NCI-H2171 treated with DMSO at 0.1 percent for 48 hours (cell line): ENCODE results near the gene INTS7.

Source experiments
- DNase-seq: peaks from one replicate; lab custom pipeline; 2025; lab: John Stamatoyannopoulos, UW

INTS7 gene

GRCh38 chr1:211909395-211909794, 126.0 kb downstream of the INTS7 start:
- DNase-seq = no peak

- no peak for DNase-seq
Observed at GRCh38 chr1:211908951-211909350, 126.4 kb downstream of the INTS7 start.

DNA sequence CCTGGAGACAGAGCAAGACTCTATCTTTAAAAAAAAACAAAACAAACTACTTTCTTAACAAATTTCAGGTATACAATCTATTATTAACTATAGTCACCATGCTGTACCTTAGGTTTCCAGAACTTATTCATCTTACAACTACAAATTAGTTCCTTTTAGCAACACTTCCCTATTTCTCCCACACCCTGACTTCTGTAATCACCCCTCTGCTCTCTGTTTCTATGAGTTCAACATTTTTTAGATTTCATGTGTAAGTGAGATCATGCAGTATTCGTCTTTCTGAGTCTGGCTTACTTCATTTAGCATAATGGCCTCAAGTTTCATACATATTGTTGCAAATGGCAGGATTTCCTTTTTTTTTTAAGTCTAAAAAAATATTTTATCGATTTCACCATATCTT, 126.9 kb downstream of the INTS7 start:
- DNase-seq = no peak

DNA sequence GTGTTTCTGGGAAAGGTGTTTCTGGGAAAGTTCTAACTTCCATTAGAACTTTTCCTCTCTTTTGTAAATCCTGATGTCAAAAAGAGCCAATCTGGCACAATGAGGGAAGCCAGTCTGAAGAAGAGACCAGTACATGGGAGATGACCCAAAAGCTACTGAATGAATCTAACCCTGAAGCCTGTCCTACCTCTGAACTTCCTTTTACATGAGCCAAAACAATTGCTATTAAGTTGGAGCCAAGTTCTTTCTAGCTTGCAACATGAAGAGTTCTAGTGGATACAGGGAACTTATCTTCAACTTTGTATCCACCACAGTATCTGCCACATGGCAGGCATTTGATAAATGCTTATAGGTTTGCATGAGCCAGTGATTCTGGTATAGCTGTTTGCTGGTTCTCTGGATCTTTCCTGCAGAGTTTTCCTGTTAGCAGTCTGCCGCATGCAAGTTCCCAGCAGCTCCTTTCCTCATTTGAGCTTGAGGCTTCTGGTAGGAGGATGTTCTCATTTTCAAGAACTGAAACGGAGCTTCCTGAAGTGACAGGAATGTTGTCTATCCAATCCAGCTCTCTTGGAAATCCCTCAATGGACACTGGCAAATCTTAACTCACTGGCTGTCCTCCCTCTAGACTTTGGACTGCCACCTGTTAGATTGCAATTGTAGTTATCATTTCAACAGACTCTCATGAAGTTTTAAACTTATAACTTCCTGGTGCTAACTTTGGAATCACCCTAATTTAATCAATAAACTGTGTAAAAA, 131.7 kb downstream of the INTS7 start:
- DNase-seq = no peak

DNA sequence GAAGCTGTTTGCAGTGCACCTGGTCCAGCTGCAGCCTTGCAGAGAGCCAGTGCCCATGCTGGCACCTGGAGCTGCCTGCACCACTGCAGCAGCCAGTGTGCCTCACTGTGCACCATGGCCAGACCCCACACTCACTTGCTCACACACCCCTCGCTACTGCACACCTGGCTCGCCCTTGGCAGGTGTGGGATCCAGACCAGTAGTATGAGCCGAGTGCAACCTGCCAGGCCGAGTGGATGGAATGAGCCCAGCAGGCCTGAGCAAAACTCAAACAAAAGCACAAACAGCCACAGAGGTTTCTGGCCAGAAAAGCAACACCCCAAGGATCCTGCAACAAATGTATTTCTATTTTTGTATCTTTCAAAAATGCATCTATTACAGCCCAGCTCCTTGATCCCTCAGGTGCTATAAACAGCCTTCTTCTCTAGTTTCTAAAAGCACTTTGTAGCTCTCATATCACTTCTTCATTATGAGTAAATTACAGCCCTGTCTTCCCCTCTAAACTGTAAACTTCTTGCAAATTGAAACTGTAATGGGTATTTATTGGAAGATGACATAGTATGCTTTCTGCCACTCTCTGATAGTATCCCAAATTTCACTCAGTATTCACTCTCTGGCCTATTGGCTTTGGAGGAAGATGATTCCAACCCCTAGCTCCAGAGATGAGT, 132.6 kb downstream of the INTS7 start:
- DNase-seq = no peak

DNA sequence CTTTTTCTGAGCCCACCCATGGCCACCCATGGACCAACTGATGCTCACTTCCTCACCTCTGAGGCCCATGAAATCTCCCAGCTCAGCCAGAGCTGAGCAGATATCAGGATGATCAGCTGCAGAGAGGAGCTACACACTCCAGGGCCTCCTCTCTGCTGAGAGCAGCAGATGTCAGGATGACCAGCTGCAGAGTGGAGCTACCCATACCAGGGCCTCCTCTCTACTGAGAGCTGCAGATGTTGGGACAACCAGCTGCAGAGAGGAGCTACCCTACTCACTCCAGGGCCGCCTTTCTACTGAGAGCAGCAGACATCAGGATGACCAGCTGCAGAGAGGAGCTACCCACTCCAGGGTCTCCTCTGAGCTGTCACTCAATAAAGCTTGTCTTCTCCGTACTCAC, 133.4 kb downstream of the INTS7 start:
- no peak for DNase-seq

- DNase-seq = no peak
Observed at GRCh38 chr1:211900441-211900840, 134.9 kb downstream of the INTS7 start.

DNA sequence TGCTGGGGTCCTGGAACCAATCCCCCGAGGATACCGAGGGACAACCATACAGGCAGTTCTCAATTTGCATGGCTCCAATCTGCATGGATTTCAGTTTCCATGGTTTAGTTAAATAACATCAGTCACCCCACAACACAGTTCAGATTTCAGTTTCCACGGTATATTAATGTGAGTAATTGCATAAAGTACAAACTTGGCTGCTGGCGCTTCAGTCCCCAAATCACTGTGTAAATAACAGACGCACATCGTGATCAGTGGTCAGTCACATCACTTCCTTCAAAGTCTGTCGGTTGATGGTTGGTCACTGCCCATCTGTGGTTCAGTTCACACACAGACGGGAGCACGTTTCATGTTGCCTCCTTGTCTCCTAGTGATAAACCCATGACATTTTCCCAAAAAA, 138.4 kb downstream of the INTS7 start:
- DNase-seq = peak; percentile 26

DNA sequence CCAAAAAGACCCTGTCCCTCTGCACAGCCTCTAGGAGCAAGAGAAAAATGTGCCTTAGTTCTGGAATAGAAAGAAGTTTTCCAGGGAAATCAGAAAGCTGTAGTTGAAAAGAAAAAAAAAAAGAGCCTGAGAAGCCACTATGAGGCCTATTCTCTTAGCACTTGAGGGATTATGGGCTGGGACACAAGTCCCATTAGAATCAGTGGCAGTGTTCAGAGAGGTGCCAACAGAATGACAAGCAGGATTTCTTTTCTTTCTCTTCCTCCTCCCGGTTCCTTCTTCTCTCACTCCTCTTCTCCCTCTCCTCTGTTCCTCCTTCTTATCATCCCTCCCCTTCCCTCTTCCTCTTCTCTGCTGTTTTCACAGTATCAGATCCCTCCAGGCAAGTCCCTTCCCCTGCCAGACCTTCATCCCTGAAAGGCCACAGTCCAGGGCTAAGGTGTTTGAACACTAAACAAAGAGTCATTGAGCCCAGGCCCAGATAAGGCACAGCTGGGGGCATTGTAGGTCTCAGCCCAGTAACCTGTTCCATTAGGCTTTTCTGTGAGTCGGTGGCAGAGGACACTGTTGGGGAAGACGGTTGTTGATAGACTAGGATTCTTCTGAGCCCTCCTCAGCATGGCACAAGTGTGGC, 140.1 kb downstream of the INTS7 start:
- DNase-seq = no peak

- no peak for DNase-seq
Observed at GRCh38 chr1:211894312-211894711, 141.0 kb downstream of the INTS7 start.

GRCh38 chr1:211893260-211893659, 142.1 kb downstream of the INTS7 start:
- no peak for DNase-seq

DNA sequence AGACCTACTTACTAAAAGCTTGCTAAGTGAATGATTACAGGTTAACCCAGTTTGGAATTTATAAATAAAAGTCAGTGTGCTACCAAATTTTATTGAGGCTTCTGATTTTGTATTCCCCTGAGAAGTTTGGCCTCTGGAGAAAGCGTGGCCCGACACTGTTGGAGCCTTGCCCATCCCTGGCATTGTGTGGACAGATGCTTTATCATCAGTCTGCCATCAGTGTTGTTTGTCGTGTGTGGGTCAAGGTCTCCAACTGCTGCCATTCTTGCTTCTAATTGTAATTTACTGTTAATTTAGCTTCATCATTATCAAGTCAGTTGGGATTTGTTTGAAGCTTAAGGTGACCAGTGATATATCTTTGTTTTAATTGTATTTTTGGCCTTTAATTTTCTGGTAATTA, 142.8 kb downstream of the INTS7 start:
- no peak for DNase-seq

- no peak for DNase-seq
Observed at GRCh38 chr1:211891708-211892107, 143.6 kb downstream of the INTS7 start.
